GM18858 (cell line): ENCODE measurements around the gene ZNF227.
"Not testable (repeated sequence)": the region's sequence is repeated elsewhere in the genome, so short reads cannot be mapped to it uniquely, and the experiment has no call there.

Source experiments
- ATAC-seq: cut with Tn5 transposase; IDR thresholded peaks from one replicate; pipeline ENCODE4 v1.9.1; 2021; ENCODE audit not compliant: unreplicated experiment

The ZNF227 gene

GRCh38 chr19:44212250-44212865 is at the start of gene ZNF227:
Gene ZNF227 (plus strand): TSS chr19:44212532. CDS start chr19:44217793, 5,261 bp downstream.
- peak; percentile 49 for ATAC-seq

GRCh38 chr19:44163789-44164188 is 48.5 kb upstream of the ZNF227 start:
- ATAC-seq = no peak

- ATAC-seq = peak; percentile 6
Measured at GRCh38 chr19:44164327-44164672, 48.0 kb upstream of the ZNF227 start.

GRCh38 chr19:44164673-44165512 is 47.4 kb upstream of the ZNF227 start, which contains the start of gene ZNF226:
Gene ZNF226 (plus strand): TSS chr19:44165100. CDS start chr19:44170081, 4,981 bp downstream.
- peak; percentile 78 for ATAC-seq

- ATAC-seq = not testable (repeated sequence)
Measured at GRCh38 chr19:44170660-44171059, 41.7 kb upstream of the ZNF227 start.

GRCh38 chr19:44176590-44176989 is 35.7 kb upstream of the ZNF227 start:
- no peak for ATAC-seq

GRCh38 chr19:44180968-44181367 is 31.4 kb upstream of the ZNF227 start:
- ATAC-seq = no peak

- no peak for ATAC-seq
Measured at GRCh38 chr19:44182145-44182544, 30.2 kb upstream of the ZNF227 start.

GRCh38 chr19:44190020-44190419 is 22.3 kb upstream of the ZNF227 start:
- no peak for ATAC-seq

GRCh38 chr19:44192127-44192526 is 20.2 kb upstream of the ZNF227 start:
- no peak for ATAC-seq

GRCh38 chr19:44196772-44197171 is 15.6 kb upstream of the ZNF227 start:
- no peak for ATAC-seq

- ATAC-seq = no peak
Measured at GRCh38 chr19:44202470-44202869, 9.9 kb upstream of the ZNF227 start.

- ATAC-seq = no peak
Measured at GRCh38 chr19:44202974-44203373, 9.4 kb upstream of the ZNF227 start.

- ATAC-seq = not testable (repeated sequence)
Measured at GRCh38 chr19:44203877-44204276, 8.5 kb upstream of the ZNF227 start.

GRCh38 chr19:44204772-44205171 is 7.6 kb upstream of the ZNF227 start:
- no peak for ATAC-seq

- ATAC-seq = peak; percentile 71
Measured at GRCh38 chr19:44207126-44207803, 5.1 kb upstream of the ZNF227 start.

GRCh38 chr19:44212866-44213346 is 574 bp downstream of the ZNF227 start:
- no peak for ATAC-seq

GRCh38 chr19:44219926-44220325 is 7.6 kb downstream of the ZNF227 start:
- not testable (repeated sequence) for ATAC-seq

GRCh38 chr19:44220761-44221160 is 8.4 kb downstream of the ZNF227 start:
- ATAC-seq = not testable (repeated sequence)

- not testable (repeated sequence) for ATAC-seq
Measured at GRCh38 chr19:44221291-44221690, 9.0 kb downstream of the ZNF227 start.

- ATAC-seq = no peak
Measured at GRCh38 chr19:44228318-44228717, 16.0 kb downstream of the ZNF227 start.

- no peak for ATAC-seq
Measured at GRCh38 chr19:44232867-44233266, 20.5 kb downstream of the ZNF227 start.
